GM18517 (cell line): ENCODE measurements around the gene ZSWIM6.

ENCODE experiments used
- ATAC-seq: cut with Tn5 transposase; IDR thresholded peaks from one replicate; pipeline ENCODE4 v1.9.1; 2021; ENCODE audit warnings: mild to moderate bottlenecking, moderate library complexity; ENCODE audit not compliant: unreplicated experiment

The ZSWIM6 gene

GRCh38 chr5:61472172-61472958 lies 140.3 kb downstream of the ZSWIM6 start:
- no peak for ATAC-seq

DNA sequence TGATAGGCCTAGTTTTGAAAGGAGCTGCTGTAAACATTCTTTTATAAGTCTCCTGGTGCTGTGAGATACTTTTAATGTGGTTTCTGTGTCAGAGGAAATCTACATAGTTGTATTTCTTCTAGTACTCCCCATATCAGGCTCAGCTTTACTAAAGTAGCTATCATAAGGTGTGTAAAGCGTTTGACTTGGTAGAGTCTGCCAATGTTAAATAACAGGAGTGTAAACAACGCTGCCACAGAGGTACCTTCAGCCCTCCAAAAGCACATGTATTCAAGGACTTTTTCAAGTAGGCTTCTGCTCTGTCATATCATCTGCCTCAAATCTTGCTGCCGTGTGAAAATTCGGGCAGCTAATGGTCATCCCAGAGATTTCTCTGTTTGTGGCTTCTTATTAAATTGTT lies 142.7 kb downstream of the ZSWIM6 start:
- ATAC-seq = no peak

DNA sequence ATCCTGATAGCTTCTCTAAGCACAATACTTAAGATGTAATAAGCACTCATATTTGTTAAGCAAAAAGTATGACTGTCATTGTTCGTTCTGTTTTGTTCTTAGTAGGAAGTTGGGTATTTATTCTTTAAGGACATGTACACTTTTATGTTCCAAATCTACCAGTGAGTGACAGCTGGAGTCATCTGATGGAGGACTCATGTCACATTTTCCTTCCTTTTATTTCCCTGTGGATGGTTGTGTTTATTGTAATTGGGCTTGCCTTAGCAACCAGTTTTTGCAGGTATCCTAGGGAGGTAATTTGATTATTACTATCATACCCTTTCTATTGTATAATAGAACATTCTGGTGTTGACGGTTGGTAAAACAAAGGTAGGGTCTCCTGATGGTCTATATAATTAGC lies 145.7 kb downstream of the ZSWIM6 start:
- no peak for ATAC-seq

DNA sequence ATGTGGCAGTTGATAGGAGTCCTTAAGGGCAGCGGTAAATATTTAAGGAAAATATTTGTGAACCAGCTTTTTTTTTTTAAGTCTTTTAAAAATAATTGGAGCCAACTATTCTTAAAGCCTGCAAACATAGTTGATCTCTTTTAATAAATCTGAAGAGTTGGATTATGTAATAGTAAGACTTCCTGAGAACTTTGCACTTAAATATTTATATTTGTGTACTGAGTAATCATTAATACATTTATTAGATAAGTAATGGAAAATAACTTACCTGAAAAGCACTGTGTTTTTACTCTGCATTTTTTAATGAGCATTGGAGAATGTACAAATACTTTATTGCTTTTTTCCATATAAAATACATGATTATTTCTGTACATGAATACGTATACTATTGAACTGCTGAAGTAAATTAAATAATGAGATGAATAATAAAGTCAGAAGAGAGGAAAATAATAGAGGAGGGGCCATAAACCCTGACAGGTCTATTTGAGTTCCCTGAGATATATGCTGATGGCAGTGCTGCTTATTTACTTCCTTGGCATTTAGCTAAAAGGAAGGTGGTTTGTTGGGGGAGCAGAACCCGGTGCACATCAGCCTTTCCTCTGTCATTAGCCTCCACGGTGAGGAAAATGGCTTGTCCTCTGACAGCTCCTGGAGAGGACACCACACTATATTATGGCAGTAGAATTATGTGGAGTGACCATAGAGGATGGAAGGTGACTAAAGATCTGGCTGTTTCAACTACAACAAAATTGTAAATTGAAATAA lies 148.0 kb downstream of the ZSWIM6 start:
- ATAC-seq = no peak

GRCh38 chr5:61482980-61483379 lies 150.9 kb downstream of the ZSWIM6 start:
- ATAC-seq = no peak

GRCh38 chr5:61486476-61486875 lies 154.4 kb downstream of the ZSWIM6 start:
- ATAC-seq = no peak

GRCh38 chr5:61489574-61489973 lies 157.5 kb downstream of the ZSWIM6 start:
- ATAC-seq = no peak

DNA sequence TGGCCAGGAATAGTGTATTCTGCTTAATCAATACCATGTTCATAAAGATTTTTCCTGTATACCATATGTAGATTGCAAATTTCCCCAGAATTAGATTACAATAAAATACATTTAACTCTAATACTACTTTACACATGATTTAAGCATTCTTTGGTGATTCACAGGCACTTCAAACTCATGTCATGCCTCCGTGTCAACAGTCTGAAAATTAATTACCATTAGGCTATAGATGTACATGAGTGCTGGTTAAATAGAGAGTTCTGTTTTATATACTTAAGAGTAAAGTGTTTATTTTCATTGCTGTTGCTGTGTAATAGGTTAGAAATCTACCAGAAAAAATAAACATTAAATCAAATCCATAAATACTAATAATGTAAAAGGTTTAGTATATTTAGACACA lies 159.8 kb downstream of the ZSWIM6 start:
- no peak for ATAC-seq

- no peak for ATAC-seq
Observed at GRCh38 chr5:61493973-61494372, 161.9 kb downstream of the ZSWIM6 start.

GRCh38 chr5:61496446-61496845 lies 164.4 kb downstream of the ZSWIM6 start:
- no peak for ATAC-seq

DNA sequence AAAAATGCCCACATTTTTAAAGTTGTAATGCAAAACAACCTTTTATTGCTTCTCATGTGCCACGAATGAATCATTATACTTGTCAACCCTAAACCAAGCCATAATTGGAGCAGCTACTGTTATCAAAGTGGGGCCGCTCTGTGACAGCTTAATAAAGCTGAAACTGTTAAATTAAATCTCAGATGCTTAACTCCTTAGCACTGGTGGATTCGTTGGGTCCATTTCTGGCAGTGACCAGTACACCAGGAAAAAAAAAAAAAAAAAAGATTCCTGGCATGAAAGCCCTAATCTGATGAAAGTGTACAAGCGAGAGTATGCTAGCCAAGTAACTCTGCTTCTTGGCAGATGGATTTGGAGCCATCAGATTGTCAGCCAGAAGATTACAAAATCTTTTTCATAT lies 164.8 kb downstream of the ZSWIM6 start:
- no peak for ATAC-seq

GRCh38 chr5:61498121-61498520 lies 166.1 kb downstream of the ZSWIM6 start:
- no peak for ATAC-seq

- ATAC-seq = no peak
Observed at GRCh38 chr5:61501971-61502370, 169.9 kb downstream of the ZSWIM6 start.

DNA sequence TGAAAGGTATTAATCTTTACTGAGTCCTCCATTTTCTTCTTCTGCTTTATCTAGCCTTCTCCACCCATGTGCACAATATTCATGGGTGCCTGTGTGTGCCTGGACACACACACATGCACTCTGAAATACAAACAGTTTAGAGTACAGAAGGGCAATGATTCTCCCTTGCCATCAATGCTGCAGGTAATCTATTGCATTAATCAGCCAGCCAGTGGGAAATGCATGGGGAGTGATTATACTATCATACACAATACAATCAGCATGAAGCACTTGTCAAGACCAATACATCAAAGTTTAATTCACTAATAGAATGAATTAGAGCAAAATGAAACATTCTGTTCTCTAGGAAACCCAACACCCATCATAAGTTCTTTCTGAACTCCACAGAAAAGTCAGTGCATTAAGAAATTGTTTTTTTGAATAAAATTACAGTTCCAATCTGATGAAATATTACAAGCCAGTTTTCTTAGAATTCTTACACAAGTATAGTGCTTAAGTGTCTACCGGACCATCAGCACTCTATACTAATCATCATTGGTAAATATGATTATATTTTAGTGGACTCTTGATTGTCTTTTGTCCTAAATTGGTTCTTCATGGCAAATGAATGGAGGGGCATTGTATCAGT lies 172.2 kb downstream of the ZSWIM6 start:
- ATAC-seq = no peak

DNA sequence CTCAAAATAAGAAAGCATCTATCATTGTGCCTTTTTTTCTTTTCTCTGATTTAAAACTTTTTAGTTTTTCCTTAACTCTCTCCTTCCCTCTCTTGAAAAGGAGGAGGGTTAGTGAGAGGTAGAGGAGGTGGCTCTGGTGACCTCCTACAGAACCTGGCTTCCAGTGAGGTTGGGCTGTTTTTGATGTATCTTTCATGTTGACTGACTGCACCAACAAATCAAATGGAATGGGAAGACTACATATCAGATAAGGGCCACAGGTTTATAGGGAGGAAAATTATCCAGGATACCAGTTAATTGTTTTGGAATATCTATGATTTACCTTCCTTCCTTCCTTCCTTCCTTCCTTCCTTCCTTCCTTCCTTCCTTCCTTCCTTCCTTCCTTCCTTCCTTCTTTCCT lies 173.2 kb downstream of the ZSWIM6 start:
- ATAC-seq = no peak

DNA sequence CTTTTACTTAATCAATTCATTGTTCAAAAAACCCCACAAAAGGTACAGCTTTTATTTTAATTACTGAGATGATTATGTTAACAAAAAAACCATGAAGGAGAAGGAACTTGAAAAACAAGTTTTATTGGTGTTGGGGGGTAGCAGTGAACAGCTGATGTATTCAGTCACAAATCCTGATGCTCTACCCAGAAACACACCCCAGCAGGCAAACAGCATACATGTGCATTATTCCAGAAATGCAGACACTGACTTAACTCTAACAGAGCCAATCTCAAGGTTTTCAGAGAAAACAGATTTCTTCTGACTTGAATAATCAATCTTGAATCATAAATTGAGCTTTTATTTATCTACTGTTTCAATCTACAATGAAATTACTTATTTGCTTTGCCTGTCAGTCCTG lies 175.2 kb downstream of the ZSWIM6 start:
- no peak for ATAC-seq

GRCh38 chr5:61516946-61517345 lies 184.9 kb downstream of the ZSWIM6 start:
- ATAC-seq = no peak

- ATAC-seq = no peak
Observed at GRCh38 chr5:61519728-61520277, 187.7 kb downstream of the ZSWIM6 start.

GRCh38 chr5:61523073-61523472 lies 191.0 kb downstream of the ZSWIM6 start:
- ATAC-seq = no peak

DNA sequence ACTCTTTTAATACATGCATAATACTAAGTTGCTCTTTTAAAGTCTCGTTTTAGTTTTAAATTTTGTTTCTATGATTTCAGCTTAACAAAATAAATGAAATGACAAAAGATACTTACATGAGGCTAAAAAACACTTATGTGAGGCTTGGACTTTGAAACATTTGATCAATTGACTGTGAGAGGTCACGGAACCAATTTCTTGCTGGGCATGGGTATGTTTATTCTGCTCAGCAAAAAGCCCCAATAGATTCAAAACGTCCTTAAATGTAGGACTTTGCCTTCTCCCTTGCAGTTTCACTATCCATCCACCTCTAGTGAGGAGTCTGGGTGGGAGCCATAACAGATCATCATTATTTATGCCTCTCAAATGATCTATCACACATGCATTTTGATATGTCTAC lies 191.9 kb downstream of the ZSWIM6 start:
- no peak for ATAC-seq

DNA sequence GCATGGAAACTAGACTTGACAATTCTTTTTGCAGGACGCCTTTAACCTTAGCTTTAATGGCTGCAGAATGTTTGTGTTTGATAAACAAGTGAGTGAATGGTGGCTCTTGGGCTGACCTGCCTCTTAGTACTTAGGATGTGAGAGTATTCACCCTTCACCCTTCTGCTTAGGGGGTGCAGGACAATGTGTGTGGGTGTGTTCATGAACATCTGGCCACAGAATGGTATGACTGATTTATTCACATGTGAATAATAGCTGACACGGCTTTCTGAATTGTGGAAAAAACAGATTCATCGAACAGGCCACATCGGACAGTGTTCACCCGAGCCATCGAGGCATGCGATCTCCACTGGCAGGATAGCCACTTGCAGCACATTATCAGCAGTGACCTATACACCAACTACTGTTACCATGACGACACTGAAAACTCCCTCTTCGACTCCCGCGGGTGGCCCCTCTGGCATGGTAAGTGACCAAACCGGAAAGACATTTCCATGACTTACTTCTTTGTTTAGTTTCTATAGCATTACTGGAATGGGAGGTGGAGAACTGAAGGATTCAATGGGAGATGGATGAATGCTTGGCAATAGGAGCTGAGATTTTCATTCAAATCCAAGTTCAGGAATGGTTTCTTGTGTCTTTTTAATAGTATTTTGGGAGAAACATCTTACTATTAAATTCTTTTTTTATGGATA lies 193.6 kb downstream of the ZSWIM6 start:
- no peak for ATAC-seq
